Activated CD4-positive, CD25-positive, alpha-beta regulatory T cell treated with anti-CD3 and anti-CD28 coated beads, Interleukin-2, amount 50 U/mL, for 16 hours (primary cell): ENCODE measurements around the gene RAB11FIP4.
A peak's percentile ranks its signal among the peaks of the same experiment; 100 is the strongest.

Experiments used
- DNase-seq: peaks from one replicate; pipeline ENCODE4 v3.0.0-alpha.2; 2020; ENCODE audit warnings: low read depth, low spot score

Gene RAB11FIP4

GRCh38 chr17:31524926-31525800 is 133.7 kb downstream of the RAB11FIP4 start:
- DNase-seq = peak; percentile 80

- no peak for DNase-seq
These were observed 134.5 kb downstream of the RAB11FIP4 start for GRCh38 chr17:31525801-31526549.

GRCh38 chr17:31527606-31528005 is 136.1 kb downstream of the RAB11FIP4 start:
- no peak for DNase-seq

- no peak for DNase-seq
These were observed 136.9 kb downstream of the RAB11FIP4 start for GRCh38 chr17:31528291-31528874.

GRCh38 chr17:31529841-31530251 is 138.4 kb downstream of the RAB11FIP4 start:
- no peak for DNase-seq

- no peak for DNase-seq
These were observed 139.0 kb downstream of the RAB11FIP4 start for GRCh38 chr17:31530391-31530985.

GRCh38 chr17:31531336-31531980 is 140.0 kb downstream of the RAB11FIP4 start:
- no peak for DNase-seq

- no peak for DNase-seq
These were observed 140.6 kb downstream of the RAB11FIP4 start for GRCh38 chr17:31532081-31532480.

- DNase-seq = no peak
These were observed 141.1 kb downstream of the RAB11FIP4 start for GRCh38 chr17:31532526-31532925.

GRCh38 chr17:31533546-31534155 is 142.2 kb downstream of the RAB11FIP4 start:
- no peak for DNase-seq

- DNase-seq = no peak
These were observed 142.9 kb downstream of the RAB11FIP4 start for GRCh38 chr17:31534223-31534888.

GRCh38 chr17:31535581-31535981 is 144.1 kb downstream of the RAB11FIP4 start:
- no peak for DNase-seq

- DNase-seq = no peak
These were observed 145.0 kb downstream of the RAB11FIP4 start for GRCh38 chr17:31536451-31536850.

- no peak for DNase-seq
These were observed 146.1 kb downstream of the RAB11FIP4 start for GRCh38 chr17:31537565-31538011.

GRCh38 chr17:31538080-31538762 is 146.7 kb downstream of the RAB11FIP4 start:
- DNase-seq = no peak

GRCh38 chr17:31540602-31541307 is 149.3 kb downstream of the RAB11FIP4 start:
- no peak for DNase-seq

GRCh38 chr17:31541559-31541958 is 150.1 kb downstream of the RAB11FIP4 start:
- DNase-seq = no peak

- DNase-seq = no peak
These were observed 152.7 kb downstream of the RAB11FIP4 start for GRCh38 chr17:31544186-31544585.

- DNase-seq = no peak
These were observed 155.2 kb downstream of the RAB11FIP4 start for GRCh38 chr17:31546650-31547049.
